Prostate gland (tissue), 2 donors: Measurements from ENCODE around the gene CLEC1B.

Source experiments
- CTCF ChIP-seq, 4 experiments: fragments of 200-600 bp in 2 of 4; fragments of 450-650 bp in 2 of 4; sonication (generic) in 2 of 4; IDR thresholded peaks; 1 replicate in 3 of 4; 2 replicates in 1 of 4; pipeline ENCODE4 v1.5.1; 2016 to 2019; ENCODE audit warnings: antibody characterized with exemption in 4 of 4, mild to moderate bottlenecking in 2 of 4, moderate library complexity in 2 of 4
- POLR2A ChIP-seq: fragments of 450-650 bp; IDR thresholded peaks from one replicate; pipeline ENCODE4 v1.6.1; 2016; ENCODE audit warnings: antibody characterized with exemption, mild to moderate bottlenecking

- no peak for TF ChIP-seq CTCF (IDR thresholded peaks at IDR 0.05)
- no peak for TF ChIP-seq POLR2A
These were observed 47.8 kb downstream of the CLEC1B start for GRCh38 chr12:9951026-9951675.
